Midbrain (tissue), 1 donor: ENCODE measurements around the gene SIL1.

Source experiments
- DNase-seq: peaks from one replicate; lab custom pipeline; 2025; lab: John Stamatoyannopoulos, UW

SIL1 gene

DNA sequence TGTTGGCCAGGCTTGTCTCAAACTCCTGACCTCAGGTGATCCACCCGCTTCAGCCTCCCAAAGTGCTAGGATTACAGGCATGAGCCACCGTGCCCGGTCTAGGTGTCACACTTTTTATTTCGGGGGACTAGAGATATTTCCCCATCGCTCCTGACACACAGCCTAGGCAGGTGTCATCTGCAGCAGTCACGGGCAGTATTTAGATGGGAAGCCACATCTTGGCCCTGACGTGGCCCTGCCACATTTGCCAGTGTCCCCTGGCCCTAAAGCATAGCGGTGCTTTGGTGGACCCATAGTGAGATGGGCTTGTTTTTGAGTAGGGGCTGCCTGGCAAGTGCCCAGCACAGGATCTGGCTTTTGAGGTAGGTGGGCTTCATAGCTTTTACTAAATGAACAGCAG lies 278.0 kb downstream of the SIL1 start:
- DNase-seq, result no peak

DNA sequence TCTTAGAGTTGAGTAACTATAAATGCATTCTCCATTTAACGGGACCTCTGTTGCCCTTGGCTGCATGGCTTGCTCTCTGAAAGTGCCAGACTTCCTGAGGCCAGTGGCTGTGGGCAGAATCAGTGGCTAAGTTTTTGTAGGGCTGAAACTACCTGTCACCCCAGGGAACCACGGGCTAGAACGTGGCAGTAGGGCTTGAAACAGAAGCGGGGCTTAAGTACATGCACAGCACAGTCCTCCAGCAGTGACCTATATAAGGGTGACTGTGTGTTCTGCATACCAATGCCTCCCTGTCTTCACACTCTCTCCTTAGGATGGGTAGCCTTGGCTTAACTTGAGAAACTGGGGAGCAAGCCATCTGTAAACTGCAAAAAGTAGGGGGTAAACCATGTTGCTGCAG lies 279.5 kb downstream of the SIL1 start:
- DNase-seq, result no peak

DNA sequence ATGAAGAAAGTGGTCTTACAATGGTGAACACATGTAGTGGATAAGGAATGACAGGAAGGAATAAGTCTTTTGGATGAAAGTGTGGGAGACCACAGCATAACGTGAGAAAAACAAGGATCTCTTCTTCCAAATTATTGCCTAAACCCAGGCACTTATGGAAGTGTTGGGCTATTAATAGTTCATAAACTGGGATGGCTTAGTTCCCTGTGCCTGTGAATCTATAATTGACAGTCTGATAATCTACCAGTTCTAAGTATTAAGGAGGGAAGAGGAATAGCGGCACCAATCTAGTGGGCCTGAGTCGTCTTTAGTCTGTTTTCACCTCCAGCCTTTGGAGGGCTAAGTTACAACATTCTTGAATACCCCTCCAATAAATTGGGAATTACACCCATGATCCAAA lies 283.8 kb downstream of the SIL1 start:
- no peak for DNase-seq

GRCh38 chr5:138913773-138914172 lies 284.4 kb downstream of the SIL1 start:
- no peak for DNase-seq

- no peak for DNase-seq
These were observed 286.1 kb downstream of the SIL1 start for GRCh38 chr5:138912093-138912492.

DNA sequence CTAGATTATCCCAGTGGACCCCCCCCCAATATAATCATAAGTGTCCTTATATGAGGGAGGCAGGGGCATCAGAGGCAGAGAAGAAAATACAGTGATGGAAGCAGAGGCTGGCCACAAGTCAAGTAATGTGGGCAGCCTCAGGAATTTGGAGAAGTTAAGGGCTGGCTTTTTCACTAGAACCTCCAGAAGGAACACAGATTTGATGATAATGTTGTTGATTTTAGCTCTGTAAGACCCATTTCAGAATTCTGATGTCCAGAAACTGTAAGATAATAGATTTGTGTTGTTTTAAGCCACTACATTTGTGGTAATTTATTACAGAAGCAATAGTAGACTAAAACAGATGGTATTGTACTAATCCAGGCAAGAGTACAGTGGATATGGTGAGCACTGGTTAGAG lies 286.7 kb downstream of the SIL1 start:
- no peak for DNase-seq

DNA sequence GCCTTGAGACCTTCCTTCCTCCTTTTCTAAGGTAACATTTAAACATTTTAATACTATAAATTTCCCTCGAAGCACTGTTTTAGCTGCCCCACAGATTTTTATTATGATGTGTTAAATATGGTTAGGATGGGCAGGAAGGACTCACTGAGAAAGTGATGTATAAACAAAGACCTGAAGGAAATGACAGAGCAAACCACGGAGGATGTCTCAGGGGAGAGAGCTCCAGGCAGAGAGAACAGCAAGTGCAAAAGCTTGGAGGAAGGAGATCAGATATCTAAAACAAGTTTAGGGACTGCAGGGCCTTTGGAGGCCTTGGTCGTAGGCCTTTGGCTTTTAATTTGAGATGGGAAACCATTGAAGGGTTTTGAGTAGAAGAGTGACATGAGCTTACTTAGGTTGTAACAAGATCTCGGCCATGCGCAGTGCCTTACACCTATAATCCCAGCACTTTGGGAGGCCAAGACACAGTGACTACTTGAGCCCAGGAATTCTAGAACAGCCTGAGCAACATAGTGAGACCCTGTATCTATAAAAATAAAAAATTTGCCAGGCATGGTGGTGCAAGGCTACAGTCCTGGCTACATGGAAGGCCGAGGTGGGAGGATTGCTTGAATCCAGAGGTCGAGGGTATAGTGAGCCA lies 287.5 kb downstream of the SIL1 start:
- DNase-seq, result no peak

- no peak for DNase-seq
These were observed 288.4 kb downstream of the SIL1 start for GRCh38 chr5:138909734-138910133.

DNA sequence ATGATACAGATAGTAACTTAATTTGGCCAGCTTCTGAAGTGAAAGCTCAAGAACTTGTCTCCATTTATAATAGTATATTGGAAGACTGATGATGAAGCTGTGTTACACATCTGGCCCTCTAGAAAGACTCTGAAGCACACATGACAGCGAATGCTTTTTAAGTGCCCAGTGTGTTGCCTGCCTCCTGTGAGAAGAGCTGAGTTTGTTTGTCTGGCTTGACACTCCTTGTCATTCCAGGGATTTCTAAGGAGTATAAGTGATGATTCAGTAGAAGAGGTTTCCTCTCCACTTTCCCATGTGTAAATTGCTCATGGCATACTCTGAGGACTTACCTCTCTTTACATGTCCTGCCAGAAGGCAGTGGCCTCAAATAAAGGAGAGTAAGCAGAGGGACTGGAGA lies 292.6 kb downstream of the SIL1 start:
- DNase-seq, result no peak

GRCh38 chr5:138903130-138903775 lies 294.9 kb downstream of the SIL1 start:
- no peak for DNase-seq

GRCh38 chr5:138901716-138902115 lies 296.5 kb downstream of the SIL1 start:
- DNase-seq, result peak; percentile 29

- DNase-seq, result no peak
These were observed 297.7 kb downstream of the SIL1 start for GRCh38 chr5:138900281-138900965.

DNA sequence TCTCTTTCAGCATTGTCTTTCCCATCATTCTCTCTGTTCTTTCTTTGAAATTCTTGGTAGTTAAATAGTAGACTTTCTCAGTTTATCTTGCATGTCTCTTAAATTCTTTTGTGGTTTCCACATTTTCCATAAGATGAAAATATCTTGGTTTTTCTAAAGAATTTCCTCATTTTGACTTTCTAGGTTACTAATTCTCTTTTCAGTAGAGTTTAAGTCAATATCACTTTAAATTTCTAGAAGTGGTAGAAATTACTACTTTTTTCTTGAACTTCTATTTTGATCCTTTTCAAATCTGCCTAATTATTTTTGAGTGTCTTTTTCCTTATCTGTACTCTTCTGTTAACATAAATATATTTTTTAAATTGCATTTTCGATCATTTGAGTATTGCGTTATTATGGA lies 299.4 kb downstream of the SIL1 start:
- DNase-seq, result no peak

GRCh38 chr5:138898299-138898698 lies 299.9 kb downstream of the SIL1 start:
- no peak for DNase-seq
